ENCODE data around the gene DNAH9. TPM values are rescaled to one million over a fixed set of nuclear protein-coding genes. Genes with fewer than 3 reads are reported as not detected.

Gene DNAH9
- polyA plus RNA-seq, 1 donor from 2014 or later = 2.0 TPM

- no peaks in the 10 kb centered on the region for H3K79me2 ChIP-seq (replicated peaks; ENCODE audit: insufficient read depth, low read length)
- H3K4me2 ChIP-seq (ENCODE audit: low read length) = no peak overlapping the region
- H3K9me2 ChIP-seq (ENCODE audit: insufficient read depth, low read length) = no peaks in the 10 kb centered on the region
- H3K9me3 ChIP-seq (ENCODE audit: low read length) = no peaks in the 10 kb centered on the region
- H3K27ac ChIP-seq (ENCODE audit: low read length) = no peak overlapping the region
- H3F3A ChIP-seq (ENCODE audit: insufficient read depth, low read length, poor library complexity, severe bottlenecking) = no peaks in the 10 kb centered on the region
- no peak overlapping the region for H3K4me3 ChIP-seq (ENCODE audit: low read length)
- no peaks in the 10 kb centered on the region for H3K36me3 ChIP-seq (ENCODE audit: insufficient read depth, low read length)
- H3K27me3 ChIP-seq (ENCODE audit: insufficient read depth, low read depth, low read length) = no peaks in the 10 kb centered on the region
- TF ChIP-seq TAF1 (IDR thresholded peaks at IDR 0.05; ENCODE audit: low read depth) (no peak), REST (IDR thresholded peaks at IDR 0.05; ENCODE audit: borderline replicate concordance) (no peak), EZH2 (IDR thresholded peaks at IDR 0.05; ENCODE audit: borderline replicate concordance, insufficient read depth, low read length, poor library complexity, severe bottlenecking) (no peak), RAD21 (conservative IDR thresholded peaks at IDR 0.05) (no peak), CTCF (IDR thresholded peaks at IDR 0.05; ENCODE audit: poor library complexity, severe bottlenecking) (no peak), POLR2AphosphoS5 (IDR thresholded peaks at IDR 0.05) (no peak), EP300 (conservative IDR thresholded peaks at IDR 0.05; ENCODE audit: poor library complexity, severe bottlenecking) (no peak), MXI1 (conservative IDR thresholded peaks at IDR 0.05; ENCODE audit: poor library complexity, severe bottlenecking) (no peak), SMC3 (conservative IDR thresholded peaks at IDR 0.05; ENCODE audit: poor library complexity) (no peak)
- no peak overlapping the region for H2AFZ ChIP-seq (ENCODE audit: low read depth, low read length)
- no peak overlapping the region for H3K9ac ChIP-seq (ENCODE audit: low read length)
- no peaks in the 10 kb centered on the region for H4K20me1 ChIP-seq (ENCODE audit: insufficient read depth)
Measured at GRCh38 chr17:11900655-11901054, 302.4 kb downstream of the DNAH9 start.

- Histone ChIP-seq H3K27me3 (ENCODE audit: insufficient read depth, low read depth, low read length) (no peaks in the 10 kb centered on the region), H3K9me3 (ENCODE audit: low read length) (no peaks in the 10 kb centered on the region), H3K9me2 (ENCODE audit: insufficient read depth, low read length) (no peaks in the 10 kb centered on the region), H4K20me1 (ENCODE audit: insufficient read depth) (no peaks in the 10 kb centered on the region), H3K4me2 (ENCODE audit: low read length) (no peak overlapping the region), H3K79me2 (replicated peaks; ENCODE audit: insufficient read depth, low read length) (no peaks in the 10 kb centered on the region), H3K4me3 (ENCODE audit: low read length) (no peak overlapping the region), H3K27ac (ENCODE audit: low read length) (no peak overlapping the region), H3K9ac (ENCODE audit: low read length) (no peak overlapping the region), H3K36me3 (ENCODE audit: insufficient read depth, low read length) (no peaks in the 10 kb centered on the region), H3F3A (ENCODE audit: insufficient read depth, low read length, poor library complexity, severe bottlenecking) (no peaks in the 10 kb centered on the region), H2AFZ (ENCODE audit: low read depth, low read length) (no peak overlapping the region)
- TF ChIP-seq EZH2 (IDR thresholded peaks at IDR 0.05; ENCODE audit: borderline replicate concordance, insufficient read depth, low read length, poor library complexity, severe bottlenecking) (no peak), TAF1 (IDR thresholded peaks at IDR 0.05; ENCODE audit: low read depth) (no peak), MXI1 (conservative IDR thresholded peaks at IDR 0.05; ENCODE audit: poor library complexity, severe bottlenecking) (no peak), CTCF (IDR thresholded peaks at IDR 0.05; ENCODE audit: poor library complexity, severe bottlenecking) (no peak), EP300 (conservative IDR thresholded peaks at IDR 0.05; ENCODE audit: poor library complexity, severe bottlenecking) (no peak), POLR2AphosphoS5 (IDR thresholded peaks at IDR 0.05) (no peak), RAD21 (conservative IDR thresholded peaks at IDR 0.05) (no peak), REST (IDR thresholded peaks at IDR 0.05; ENCODE audit: borderline replicate concordance) (no peak), SMC3 (conservative IDR thresholded peaks at IDR 0.05; ENCODE audit: poor library complexity) (no peak)
Measured at GRCh38 chr17:11901931-11902330, 303.7 kb downstream of the DNAH9 start.

Measured in neural cell (in vitro differentiated cells).